ENCODE measurements around the gene COL5A2. TPM values are rescaled to one million over a fixed set of nuclear protein-coding genes. Genes with fewer than 3 reads are reported as not detected.

The COL5A2 gene
- total RNA-seq, 1 donor from 2014 or later: 29.8 TPM

GRCh38 chr2:189069855-189070619 is 109.5 kb downstream of the COL5A2 start:
- intact Hi-C loops (cut with DNase I): loop anchor here (10.0 kb wide), 1 partner anchor 75 kb away; no protein-coding TSS in a partner anchor
- no peaks in the 10 kb centered on the region for H3K27me3 ChIP-seq
- TF ChIP-seq CTCF (IDR thresholded peaks at IDR 0.05): no peak
- ATAC-seq: no peak
- peaks cover 4% of the 10 kb centered on the region for H3K36me3 ChIP-seq
- H3K9me3 ChIP-seq: no peaks in the 10 kb centered on the region
- no peak for DNase-seq
- no peak overlapping the region for H3K4me3 ChIP-seq
- no peaks in the 10 kb centered on the region for H3K4me1 ChIP-seq
- H3K27ac ChIP-seq: no peak overlapping the region

GRCh38 chr2:189066037-189066436 is 113.5 kb downstream of the COL5A2 start:
- no peak for TF ChIP-seq CTCF (IDR thresholded peaks at IDR 0.05)
- no peaks in the 10 kb centered on the region for H3K27me3 ChIP-seq
- H3K9me3 ChIP-seq: no peaks in the 10 kb centered on the region
- no peak for ATAC-seq
- H3K36me3 ChIP-seq: no peaks in the 10 kb centered on the region
- no peak overlapping the region for H3K27ac ChIP-seq
- no peak for DNase-seq
- no peak overlapping the region for H3K4me3 ChIP-seq
- intact Hi-C loops (cut with DNase I): loop anchor here (10.0 kb wide), 1 partner anchor 71 kb away; no protein-coding TSS in a partner anchor
- no peaks in the 10 kb centered on the region for H3K4me1 ChIP-seq

GRCh38 chr2:189060096-189060642 is 119.4 kb downstream of the COL5A2 start:
- Histone ChIP-seq H3K27ac (no peak overlapping the region), H3K36me3 (no peaks in the 10 kb centered on the region), H3K9me3 (no peaks in the 10 kb centered on the region), H3K4me1 (no peaks in the 10 kb centered on the region), H3K27me3 (no peaks in the 10 kb centered on the region), H3K4me3 (no peak overlapping the region)
- TF ChIP-seq CTCF (IDR thresholded peaks at IDR 0.05): no peak
- no peak for ATAC-seq
- intact Hi-C loops (cut with DNase I): loop anchor here (10.0 kb wide), 1 partner anchor 65 kb away; no protein-coding TSS in a partner anchor
- no peak for DNase-seq

- Histone ChIP-seq H3K9me3 (no peaks in the 10 kb centered on the region), H3K4me1 (no peaks in the 10 kb centered on the region), H3K36me3 (peaks cover 6% of the 10 kb centered on the region), H3K27ac (no peak overlapping the region), H3K4me3 (no peak overlapping the region), H3K27me3 (no peaks in the 10 kb centered on the region)
- ATAC-seq (no peak), DNase-seq (no peak)
- intact Hi-C loops (cut with DNase I): no loop called here
- TF ChIP-seq CTCF (IDR thresholded peaks at IDR 0.05): no peak
These were observed 122.2 kb downstream of the COL5A2 start for GRCh38 chr2:189057316-189057715.

- H3K27me3 ChIP-seq: no peaks in the 10 kb centered on the region
- no peak for ATAC-seq
- H3K4me3 ChIP-seq: no peak overlapping the region
- no peak for TF ChIP-seq CTCF (IDR thresholded peaks at IDR 0.05)
- no peak overlapping the region for H3K27ac ChIP-seq
- DNase-seq: no peak
- H3K36me3 ChIP-seq: peaks cover 6% of the 10 kb centered on the region
- intact Hi-C loops (cut with DNase I): no loop called here
- H3K4me1 ChIP-seq: no peaks in the 10 kb centered on the region
- no peaks in the 10 kb centered on the region for H3K9me3 ChIP-seq
These were observed 123.1 kb downstream of the COL5A2 start for GRCh38 chr2:189056200-189057106.

Measured in upper lobe of right lung (tissue), 1 donor.